GM12801 (cell line): ENCODE measurements around the gene DVL3.

ENCODE experiments used
- TF ChIP-seq, protein P1 (sequence below): IDR thresholded peaks from one replicate; pipeline ENCODE4 v1.5.1; 2011; ENCODE audit warnings: control low read depth; ENCODE audit not compliant: insufficient read length; ENCODE audit errors: extremely low read depth

Gene DVL3

DNA sequence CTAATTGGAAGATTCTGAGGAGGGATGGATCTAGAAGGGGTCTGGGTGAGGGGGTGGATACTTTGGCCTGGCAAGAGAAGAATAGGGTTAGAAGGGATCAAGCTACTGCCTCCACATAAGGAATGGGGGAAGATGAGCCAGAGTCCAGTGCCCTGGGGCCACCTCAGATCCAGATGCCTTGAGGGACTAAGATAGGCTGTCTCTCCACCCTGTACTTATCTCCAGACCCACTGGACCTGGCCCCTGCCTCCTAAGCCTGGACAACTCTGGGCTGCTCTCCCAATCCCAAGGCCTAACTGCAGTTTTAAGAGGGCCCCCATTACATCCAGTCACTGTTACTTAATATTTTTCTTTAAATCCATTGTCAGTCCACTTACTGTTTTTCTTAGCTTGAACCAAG lies 2.0 kb downstream of the DVL3 start:
- TF ChIP-seq, protein P1, sequence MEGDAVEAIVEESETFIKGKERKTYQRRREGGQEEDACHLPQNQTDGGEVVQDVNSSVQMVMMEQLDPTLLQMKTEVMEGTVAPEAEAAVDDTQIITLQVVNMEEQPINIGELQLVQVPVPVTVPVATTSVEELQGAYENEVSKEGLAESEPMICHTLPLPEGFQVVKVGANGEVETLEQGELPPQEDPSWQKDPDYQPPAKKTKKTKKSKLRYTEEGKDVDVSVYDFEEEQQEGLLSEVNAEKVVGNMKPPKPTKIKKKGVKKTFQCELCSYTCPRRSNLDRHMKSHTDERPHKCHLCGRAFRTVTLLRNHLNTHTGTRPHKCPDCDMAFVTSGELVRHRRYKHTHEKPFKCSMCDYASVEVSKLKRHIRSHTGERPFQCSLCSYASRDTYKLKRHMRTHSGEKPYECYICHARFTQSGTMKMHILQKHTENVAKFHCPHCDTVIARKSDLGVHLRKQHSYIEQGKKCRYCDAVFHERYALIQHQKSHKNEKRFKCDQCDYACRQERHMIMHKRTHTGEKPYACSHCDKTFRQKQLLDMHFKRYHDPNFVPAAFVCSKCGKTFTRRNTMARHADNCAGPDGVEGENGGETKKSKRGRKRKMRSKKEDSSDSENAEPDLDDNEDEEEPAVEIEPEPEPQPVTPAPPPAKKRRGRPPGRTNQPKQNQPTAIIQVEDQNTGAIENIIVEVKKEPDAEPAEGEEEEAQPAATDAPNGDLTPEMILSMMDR: no peak

DNA sequence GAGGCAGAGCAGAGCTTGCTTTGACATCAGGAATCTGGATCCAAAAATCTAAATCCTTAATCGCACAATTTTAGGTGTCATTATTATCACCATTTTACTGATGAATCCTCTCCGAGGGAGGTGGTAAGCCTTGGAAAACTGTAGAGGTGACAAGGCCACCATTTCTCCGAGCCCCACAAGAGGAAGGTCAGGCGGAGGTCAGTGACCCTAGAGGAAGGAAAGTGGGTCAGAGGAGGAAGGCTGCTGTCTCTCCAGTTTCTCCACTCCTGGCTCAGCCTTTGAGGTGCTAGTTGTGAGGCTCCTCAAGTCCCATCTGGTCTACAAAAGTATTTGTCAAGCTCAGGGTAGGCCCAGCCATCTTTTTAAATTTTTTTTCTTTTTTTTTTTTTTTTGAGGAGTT lies 3.2 kb downstream of the DVL3 start:
- TF ChIP-seq, protein P1: no peak

DNA sequence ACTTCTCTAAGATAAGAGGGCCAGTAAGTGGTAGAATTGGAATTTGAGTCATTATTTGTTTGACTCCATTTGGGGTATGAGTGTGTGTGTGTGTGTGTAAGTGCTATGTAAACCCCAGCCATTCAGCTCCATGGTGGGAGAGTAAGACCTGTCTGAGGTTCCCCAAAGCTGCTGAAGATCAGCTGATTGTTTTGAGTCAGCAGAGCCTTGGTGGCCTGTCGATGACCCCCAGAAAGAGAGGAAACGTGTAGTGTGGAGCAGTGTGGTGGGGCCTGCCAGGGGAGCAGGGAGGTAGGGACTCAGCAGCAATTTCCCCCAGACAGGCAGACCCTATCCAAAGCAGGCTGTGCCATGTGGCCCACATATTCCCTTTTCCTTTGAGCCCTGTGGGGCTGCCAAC lies 5.3 kb downstream of the DVL3 start:
- TF ChIP-seq, protein P1: no peak

GRCh38 chr3:184164648-184165330 lies 9.6 kb downstream of the DVL3 start:
- TF ChIP-seq, protein P1: no peak

GRCh38 chr3:184165543-184165942 lies 10.4 kb downstream of the DVL3 start:
- TF ChIP-seq, protein P1: no peak

DNA sequence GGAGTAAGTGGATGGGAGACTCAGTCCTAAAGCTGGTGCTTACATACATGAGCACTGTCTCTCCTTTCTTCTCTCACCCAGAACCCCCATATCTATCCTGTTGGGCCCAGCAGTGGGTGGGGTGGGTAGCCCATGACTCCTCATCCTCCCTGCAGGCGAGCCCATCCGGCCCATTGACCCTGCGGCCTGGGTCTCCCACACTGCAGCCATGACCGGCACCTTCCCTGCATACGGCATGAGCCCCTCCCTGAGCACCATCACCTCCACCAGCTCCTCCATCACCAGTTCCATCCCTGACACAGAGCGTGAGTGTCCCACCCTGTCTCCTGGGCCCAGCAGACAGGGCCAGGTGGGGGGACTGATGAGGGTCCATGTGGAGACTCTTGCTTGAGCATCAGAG lies 11.5 kb downstream of the DVL3 start:
- TF ChIP-seq, protein P1: no peak

DNA sequence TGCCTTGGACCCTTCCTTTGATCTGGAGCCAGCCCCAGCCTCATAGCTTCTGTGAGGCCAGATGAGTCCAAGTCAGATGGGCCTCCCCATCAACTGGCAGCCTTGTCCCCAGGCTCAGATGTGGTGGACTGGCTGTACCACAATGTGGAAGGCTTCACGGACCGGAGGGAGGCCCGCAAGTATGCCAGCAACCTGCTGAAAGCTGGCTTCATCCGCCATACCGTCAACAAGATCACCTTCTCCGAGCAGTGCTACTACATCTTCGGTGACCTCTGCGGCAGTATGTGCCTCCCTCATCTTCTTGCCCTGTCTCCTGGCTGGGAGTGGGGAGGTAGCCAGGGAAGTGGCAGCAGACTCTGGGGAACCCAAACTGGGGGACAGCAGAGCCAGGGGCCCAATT lies 12.6 kb downstream of the DVL3 start:
- TF ChIP-seq, protein P1: no peak
